NOMO-1 treated with DMSO at 0.1 percent for 48 hours (cell line): ENCODE data around the gene ELL2.
"Not testable (repeated sequence)": the region's sequence is repeated elsewhere in the genome, so short reads cannot be mapped to it uniquely, and the experiment has no call there.

Experiments used
- DNase-seq: peaks from one replicate; lab custom pipeline; 2025; ENCODE audit not compliant: unreplicated experiment; lab: John Stamatoyannopoulos, UW

ELL2 gene

GRCh38 chr5:95931079-95931833 lies 30.4 kb downstream of the ELL2 start:
- no peak for DNase-seq

DNA sequence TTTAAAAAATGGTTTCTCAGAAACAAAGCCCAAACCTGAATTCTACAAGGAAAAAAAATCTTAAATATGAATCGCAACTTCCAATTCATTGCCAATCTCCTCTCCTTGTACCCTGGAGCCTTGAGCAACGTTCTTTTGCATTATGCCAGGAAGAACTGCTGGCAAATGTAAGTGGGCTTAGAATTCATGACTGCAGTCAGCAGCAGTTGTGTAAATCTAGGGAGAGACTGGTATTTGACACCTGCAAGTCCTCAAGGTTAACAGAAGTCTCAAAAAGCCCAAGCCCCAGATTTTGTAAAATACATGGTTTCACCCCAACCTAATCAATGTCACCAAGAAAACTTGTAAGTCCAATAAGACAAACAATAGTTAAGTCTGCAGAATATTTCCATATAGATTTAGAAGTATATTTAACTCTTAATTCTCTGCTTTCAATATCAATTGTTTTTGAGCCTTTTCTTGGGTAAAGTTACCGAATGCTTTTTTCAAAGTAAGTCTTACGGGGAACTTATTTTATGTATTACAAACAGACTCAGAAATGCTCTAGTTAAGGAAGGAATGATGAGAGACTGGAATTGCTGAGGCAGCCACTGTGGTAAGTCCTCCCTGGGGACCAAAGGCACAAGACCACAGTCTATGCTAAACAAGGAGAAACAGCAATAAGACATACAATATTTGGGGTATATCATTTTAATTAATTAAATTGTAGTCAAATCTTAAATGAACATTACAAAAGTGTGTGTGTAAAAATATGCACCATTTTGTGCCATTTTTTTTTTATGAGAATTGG lies 31.3 kb downstream of the ELL2 start:
- no peak for DNase-seq

GRCh38 chr5:95928724-95929253 lies 32.9 kb downstream of the ELL2 start:
- DNase-seq = no peak

GRCh38 chr5:95927927-95928723 lies 33.5 kb downstream of the ELL2 start:
- peak; percentile 1 for DNase-seq

DNA sequence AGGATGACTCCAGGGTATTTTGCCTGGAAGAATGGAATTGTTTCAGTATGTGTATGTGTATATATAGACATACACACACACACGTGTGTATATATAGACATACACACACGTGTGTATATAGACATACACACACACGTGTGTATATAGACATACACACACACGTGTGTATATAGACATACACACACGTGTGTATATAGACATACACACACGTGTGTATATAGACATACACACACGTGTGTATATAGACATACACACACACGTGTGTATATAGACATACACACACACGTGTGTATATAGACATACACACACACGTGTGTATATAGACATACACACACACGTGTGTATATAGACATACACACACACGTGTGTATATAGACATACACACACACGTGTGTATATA lies 34.4 kb downstream of the ELL2 start:
- not testable (repeated sequence) for DNase-seq

GRCh38 chr5:95925939-95926338 lies 35.7 kb downstream of the ELL2 start:
- no peak for DNase-seq

GRCh38 chr5:95925378-95925744 lies 36.3 kb downstream of the ELL2 start:
- no peak for DNase-seq

GRCh38 chr5:95924720-95925377 lies 36.8 kb downstream of the ELL2 start:
- peak; percentile 96 for DNase-seq

GRCh38 chr5:95923918-95924544 lies 37.6 kb downstream of the ELL2 start:
- peak; percentile 97 for DNase-seq

- DNase-seq = no peak
Measured at GRCh38 chr5:95922798-95923197, 38.9 kb downstream of the ELL2 start.

DNA sequence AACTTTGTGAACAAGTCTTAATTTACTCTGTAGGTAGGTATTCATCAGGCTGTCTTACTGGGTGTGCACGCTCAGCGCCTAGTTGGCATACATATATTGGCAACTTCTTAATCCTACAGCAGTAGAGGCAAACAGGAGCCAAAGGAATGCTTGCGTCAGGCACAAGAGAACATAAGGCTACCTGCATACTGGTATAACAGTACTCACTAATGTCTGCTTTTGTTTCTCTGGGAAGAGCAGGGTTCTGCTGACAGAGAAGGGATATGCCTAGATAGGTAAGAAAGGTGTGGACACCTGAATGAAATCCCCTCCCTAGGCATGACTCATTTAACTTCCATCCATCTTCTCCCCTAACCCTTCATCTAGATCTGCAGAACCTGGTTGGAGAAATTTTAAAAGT lies 40.1 kb downstream of the ELL2 start:
- DNase-seq = no peak

- DNase-seq = no peak
Measured at GRCh38 chr5:95920822-95921221, 40.8 kb downstream of the ELL2 start.

GRCh38 chr5:95919658-95920057 lies 42.0 kb downstream of the ELL2 start:
- peak; percentile 92 for DNase-seq

- peak; percentile 3 for DNase-seq
Measured at GRCh38 chr5:95918421-95919006, 43.1 kb downstream of the ELL2 start.

DNA sequence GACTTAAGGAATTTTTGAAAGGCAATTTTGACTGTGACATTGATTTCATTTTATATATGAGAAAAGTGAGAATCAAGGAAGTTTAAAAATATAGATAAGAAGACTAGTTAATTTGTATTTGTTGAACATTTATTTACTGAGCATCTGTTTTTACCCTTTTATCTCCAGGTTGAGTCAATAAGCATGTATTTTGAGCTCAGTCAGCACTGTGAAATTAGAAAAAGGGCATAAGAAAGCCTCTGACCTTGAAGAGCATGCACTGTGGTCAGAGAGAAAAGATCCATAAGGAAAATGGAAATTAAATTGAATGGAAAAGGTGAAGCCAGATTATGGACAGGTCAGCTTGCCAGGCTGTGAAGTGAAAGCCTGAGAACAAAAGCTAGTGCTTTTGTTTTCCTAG lies 44.4 kb downstream of the ELL2 start:
- DNase-seq = no peak

- DNase-seq = peak; percentile 27
Measured at GRCh38 chr5:95916687-95917085, 45.0 kb downstream of the ELL2 start.

DNA sequence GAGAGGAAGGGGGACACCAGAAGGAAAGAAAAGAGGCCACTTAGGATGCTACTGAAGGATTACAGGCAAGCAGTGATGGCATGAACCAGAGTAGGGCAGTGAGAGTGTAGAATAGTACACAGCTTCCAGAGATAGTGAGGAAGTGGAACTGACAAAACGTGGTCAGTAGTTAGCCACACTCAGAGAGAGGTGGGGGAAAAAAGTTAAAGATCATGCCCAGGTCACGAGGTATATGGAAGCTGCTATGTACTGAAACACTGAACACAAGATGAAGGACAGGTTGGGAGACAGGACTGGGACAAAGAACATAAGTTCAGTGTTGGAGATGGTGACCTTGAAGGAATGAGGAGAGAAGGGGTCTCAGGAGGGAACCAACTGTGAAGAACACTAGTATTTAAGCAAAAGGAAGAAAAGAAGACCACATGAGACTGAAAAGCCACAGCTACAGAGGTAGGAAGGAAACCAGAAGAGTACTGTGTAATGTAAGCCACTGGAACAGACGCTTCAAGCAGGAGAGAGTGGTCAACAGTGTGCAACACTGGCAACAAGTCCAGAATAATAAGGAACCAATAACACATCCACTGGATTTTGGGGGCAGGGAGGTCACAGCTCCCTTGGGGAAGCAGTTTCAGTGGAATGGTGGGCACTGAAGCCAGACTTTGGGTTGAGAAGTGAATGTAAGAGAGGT lies 45.5 kb downstream of the ELL2 start:
- peak; percentile 77 for DNase-seq

- no peak for DNase-seq
Measured at GRCh38 chr5:95913663-95914062, 48.0 kb downstream of the ELL2 start.

- DNase-seq = no peak
Measured at GRCh38 chr5:95912029-95912428, 49.6 kb downstream of the ELL2 start.
